NCI-H226 (cell line): ENCODE measurements around the gene DNAJB5.
A peak's percentile ranks its signal among the peaks of the same experiment; 100 is the strongest.
"Not testable (repeated sequence)": the region's sequence is repeated elsewhere in the genome, so short reads cannot be mapped to it uniquely, and the experiment has no call there.

Source experiments
- DNase-seq: peaks from one replicate; pipeline ENCODE4 v3.0.0-alpha.2; 2015

DNAJB5 gene

DNA sequence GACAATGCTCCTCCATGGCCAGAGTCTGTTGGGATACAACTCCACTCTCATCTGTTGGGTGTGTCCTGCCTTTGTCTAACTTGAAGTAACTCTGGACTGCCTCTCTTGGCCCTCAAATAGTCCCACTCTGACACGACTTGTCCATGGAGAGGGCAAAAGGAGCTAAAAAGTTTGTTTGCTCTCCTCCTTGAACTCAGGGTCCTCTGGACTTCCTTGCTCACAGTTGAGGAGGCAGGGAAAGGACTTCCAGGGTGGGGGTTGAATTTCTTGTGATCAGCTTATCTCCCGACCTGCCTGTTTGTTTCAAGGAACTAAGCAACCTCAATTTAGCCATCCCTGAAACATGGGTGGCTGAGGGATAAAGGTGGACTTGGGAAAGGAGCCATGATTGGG, 11.7 kb downstream of the DNAJB5 start:
- DNase-seq, result no peak

DNA sequence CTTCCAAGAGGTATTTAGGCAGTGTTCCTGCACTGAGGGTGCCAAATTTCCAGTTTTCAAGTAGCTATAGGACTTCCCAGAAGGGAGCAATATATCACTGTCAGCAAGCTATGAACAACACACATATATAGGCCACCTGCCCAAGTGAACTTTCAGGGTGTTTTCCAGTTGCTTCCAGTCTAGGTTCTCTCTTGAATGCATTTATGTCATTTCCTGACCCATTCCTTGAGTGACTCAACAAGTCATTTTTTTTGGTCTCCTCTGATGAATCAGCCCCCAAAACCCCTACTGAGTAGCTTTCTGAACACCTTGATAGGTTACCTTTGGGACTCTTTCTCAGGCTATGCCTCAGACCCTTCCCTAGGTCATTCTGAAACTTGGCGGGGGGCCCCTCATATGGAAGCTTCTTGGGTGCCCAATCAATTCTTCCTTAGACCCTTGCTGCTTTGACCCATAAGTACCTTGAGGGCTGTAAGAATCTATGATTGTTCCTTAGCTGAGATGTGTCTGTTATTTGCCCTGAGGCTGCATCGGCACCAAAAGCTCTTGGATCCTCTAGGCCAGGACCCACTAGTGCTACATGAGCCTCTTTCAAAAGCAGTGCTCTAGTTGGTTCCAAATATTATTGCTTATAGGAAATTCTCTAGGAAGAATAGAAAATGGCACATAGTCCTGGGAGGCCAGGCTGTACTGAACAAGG, 12.4 kb downstream of the DNAJB5 start:
- DNase-seq, result peak; percentile 63

DNA sequence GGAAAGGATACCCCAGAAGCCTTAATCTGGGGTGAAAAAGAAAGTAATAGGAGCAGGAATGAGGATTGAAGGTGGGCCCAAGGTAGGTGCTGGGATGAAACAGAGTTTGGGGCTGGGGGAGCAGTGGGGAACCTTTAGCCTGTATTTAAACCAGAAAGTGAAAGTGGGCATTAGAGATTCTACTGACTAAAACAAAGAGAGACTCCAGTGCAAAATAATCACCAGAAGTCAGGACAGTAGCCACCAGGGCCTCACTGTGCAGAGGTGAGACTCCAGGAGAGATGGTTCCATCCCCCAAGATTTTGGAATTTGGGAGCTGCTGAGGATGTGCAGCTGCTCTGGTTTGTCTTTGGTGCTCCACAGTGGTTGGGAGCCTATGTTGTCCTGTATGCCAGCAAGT, 13.1 kb downstream of the DNAJB5 start:
- no peak for DNase-seq

DNA sequence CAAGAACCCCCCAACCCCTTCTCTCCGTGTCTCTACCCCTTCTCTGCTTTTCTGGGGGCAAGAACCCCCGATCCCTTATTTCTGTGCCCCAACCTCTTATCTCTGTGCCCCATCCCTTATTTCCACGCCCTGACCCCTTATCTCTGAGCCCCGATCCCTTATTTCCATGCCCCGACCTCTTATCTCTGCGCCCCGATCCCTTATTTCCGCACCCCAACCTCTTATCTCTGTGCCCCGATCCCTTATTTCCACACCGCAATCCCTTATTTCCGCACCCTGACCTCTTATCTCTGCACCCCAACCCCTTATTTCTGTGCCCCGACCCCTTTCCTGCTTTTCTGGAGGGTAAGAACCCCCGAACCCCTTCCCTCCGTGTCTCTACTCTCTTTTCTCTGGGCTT, 14.8 kb downstream of the DNAJB5 start:
- DNase-seq, result not testable (repeated sequence)

DNA sequence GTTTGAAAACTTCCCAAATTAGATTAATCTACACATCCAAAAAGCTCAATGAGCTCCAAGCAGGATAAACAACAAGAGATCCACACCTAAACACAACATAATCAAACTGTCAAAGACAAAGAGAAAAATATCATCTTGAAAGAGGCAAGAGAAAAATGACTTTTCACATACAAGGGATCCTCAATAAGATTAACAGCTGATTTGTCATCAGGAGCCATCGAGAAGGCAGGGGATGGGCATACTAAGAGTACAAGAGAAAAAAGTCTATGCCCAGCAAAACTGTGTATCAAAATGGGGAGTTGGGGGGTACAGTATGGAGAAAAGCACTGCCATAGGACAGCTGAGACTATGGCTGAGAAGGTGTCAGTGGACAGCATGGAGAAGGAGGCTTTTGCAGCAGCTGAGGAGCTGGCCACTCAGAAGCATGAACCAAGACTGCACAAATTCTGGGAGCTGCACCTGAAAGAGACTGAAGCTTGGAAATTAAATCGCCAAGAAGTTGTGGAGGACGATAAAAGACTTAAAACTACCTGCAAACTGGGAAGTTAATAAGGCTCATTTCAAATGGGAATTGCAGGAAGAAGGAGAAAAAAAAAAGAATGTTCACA, 20.9 kb downstream of the DNAJB5 start:
- no peak for DNase-seq

DNA sequence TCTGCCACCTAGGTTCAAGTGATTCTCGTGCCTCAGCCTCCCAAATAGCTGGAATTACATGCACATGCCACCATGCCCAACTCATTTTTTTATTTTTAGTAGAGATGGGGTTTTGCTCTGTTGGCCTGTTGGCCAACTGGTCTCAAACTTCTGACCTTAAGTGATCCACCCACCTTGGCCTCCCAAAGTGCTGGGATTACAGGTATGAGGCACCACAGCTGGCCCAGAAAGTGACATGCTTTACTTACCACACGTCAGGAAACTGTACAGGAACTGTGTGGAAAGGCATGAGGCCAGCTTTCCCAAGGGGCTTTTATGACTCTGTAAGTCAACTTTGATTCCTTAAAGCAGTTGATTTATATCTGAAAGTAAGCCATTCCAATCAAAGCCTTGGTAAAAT, 25.0 kb downstream of the DNAJB5 start:
- DNase-seq, result no peak

DNA sequence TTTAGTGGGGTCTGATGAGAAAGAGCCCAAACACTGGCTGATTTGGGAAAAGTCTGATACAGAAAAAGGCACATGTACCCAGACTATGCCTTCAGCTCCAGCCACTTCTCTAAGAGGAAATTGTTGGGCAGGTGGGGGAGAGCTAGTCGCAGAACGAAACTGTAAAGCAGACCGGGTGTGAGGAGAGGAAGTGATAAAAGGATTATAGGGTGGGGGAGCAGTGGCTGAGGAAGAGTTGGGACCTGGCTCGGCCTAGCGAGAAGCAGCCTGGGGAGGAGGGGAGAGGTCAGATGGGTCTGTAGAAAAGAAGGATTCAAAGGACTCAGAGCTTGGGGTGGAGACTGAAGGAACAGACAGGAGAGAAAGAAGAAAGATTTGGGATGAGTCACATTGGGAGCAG, 33.9 kb downstream of the DNAJB5 start:
- not testable (repeated sequence) for DNase-seq

DNA sequence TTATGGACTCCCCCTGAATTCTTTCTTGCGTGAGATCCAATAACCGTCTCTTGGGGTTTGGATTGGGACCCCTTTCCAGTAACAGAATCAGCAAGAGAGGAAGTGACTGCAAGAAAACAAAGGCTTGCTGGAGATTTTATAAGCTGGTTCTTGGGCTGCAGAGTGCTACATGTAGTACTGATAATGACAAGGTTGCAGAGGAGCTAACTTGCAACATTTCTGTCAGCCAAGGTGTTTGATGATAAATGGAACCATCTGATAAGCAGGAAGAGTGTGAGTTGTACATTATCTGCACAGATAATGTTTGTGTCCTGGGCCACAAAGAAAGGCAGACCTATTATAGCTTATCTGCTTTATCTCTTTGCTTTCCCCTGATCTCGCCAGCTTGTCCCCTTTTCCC, 37.1 kb downstream of the DNAJB5 start:
- DNase-seq, result no peak

DNA sequence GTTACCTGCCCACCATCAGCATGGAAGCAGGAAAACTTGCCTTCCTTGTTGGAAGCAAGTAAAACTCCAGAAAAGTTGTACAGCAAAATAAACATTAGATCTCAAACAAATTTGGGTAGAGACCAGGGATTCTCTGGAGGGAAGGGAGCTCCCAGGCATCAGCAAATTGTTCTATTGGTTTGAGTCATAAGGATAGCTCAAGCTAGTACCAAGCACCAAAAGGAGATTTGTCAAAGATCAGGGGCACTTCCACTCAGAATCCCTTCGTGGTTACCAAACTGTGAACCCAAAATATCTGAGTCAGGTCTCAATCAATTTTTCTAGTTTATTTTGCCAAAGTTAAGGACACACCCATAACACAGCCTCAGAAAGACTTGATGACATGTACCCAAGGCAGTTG, 37.8 kb downstream of the DNAJB5 start:
- DNase-seq, result peak; percentile 28

DNA sequence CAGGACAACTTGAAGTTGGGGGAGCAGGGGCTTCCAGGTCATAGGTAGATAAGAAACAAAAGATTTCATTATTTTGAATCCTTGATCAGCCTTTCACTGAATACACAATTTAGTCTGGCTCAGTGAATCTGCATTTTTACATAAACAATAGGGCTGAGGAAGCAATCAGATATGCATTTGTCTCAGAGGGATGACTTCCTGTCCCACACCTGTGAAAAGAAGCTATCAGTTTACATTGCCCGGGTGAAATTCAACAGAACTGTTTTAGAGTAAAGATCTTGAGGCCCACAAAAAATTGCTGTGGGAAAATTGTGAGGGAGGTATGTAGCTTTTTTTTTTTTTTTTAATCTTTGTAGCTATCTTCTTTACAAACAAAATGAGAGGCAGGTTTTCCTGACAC, 38.3 kb downstream of the DNAJB5 start:
- DNase-seq, result no peak

DNA sequence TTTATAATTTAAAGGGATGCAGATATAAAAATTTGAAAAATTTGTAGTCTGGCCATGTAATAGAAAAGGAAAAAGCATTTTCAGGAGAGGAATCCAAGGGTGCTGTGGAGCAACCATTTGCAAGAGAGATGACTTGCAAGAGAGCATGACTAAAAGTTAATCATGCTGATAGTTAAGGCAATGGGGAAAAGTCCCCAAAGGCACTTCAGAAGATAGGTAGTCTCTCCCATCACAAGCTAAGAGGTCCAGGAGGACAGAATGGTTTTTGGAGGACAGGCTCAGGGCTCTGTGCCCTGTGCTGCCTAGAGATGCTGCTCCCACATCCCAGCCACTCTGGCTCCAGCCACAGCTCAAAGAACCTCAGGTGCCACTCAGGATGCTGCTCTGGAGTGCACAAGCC, 38.8 kb downstream of the DNAJB5 start:
- no peak for DNase-seq

DNA sequence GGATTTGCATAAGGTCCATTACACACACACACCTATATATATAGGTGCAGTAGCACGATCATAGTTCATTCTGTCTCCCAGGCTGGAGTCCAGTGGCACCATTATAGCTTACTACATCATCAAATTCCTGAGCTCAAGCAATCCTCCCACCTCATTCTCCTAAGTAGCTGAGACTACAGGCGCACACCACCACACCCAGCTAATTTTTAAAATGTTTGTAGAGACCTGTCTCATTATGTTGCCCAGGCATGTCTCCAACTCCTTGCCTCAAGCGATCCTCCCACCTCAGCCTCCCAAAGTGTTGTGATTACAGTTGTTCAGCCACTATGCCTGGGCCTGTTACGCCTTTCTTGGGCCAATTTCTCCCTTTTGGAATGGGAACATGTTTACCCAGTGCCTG, 39.7 kb downstream of the DNAJB5 start:
- DNase-seq, result peak; percentile 22

DNA sequence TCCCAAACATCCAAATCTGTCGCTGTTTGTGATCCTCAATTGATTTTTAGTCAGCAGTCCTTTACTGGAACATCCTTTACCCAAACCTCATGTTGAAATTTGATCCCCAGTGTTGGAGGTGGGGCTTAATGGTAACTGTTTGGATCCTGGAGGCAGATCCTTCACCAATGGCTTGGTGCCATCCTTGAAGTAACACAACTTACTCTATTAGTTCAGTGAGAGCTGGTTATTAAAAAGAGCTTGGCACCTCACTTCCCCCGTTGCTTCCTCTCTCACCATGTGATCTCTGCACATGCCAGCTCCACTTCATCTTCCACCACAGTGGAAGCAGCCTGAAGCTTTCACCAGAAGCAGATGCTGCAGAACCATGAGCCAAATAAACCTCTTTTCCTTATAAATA, 40.3 kb downstream of the DNAJB5 start:
- no peak for DNase-seq

DNA sequence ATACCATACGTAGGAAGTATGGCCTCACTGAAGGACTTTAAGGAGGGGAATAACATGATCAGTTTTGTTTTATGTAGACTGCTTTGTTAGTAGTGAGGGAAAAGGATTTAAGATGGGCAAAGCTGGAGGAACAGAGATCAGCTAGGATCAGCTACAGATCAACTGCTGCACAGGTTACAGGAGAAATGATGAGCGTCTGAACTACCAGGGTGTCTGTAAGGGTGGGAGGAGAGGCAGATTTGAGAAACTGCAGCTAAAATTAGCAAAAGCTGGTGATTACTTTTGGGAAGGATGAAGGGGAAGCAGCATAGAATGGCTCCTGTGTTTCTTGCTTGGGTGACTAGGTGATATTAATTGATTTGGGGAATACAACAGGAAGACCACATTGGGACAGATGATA, 43.6 kb downstream of the DNAJB5 start:
- no peak for DNase-seq

DNA sequence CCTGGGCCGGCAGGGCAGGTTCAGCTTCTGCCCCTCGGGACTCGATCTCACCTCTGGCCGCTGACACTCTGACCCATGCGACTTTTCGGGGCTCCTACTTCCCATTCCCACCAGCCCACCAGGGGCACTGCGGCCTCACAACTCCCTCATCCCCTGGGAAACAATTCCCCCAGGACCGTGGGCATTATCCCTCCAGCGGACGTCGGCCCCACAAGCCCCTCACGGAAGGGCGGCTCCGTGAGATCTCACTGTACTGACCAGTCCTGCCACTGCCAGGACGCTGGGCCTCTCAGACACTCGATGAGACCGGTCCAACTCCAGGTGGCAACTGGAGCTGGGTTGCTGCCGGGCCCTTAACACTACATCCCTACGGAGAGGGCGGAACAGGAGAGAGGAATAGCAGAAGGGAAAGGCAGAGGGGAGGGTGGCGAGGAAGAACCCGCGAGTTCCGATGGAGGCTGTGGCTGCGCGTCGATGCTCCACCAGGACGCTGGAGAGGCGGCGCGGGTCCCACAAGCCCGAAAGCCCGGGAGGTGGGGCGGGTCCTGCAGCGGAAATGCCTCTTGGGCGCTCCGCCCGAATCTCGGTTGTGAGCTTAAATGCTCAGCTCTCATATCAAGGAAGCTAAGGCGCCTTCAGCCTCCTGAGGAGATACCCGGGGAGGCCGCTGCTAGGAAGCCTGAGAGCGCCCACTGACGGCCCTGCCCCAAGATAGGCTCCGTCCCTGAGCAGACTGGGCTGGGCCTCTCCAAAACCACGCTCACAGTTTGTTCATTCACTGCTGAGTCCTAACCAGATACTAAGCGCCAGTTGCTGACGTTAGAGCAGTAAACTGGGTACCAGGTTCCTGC, 46.5 kb downstream of the DNAJB5 start:
- DNase-seq, result no peak

DNA sequence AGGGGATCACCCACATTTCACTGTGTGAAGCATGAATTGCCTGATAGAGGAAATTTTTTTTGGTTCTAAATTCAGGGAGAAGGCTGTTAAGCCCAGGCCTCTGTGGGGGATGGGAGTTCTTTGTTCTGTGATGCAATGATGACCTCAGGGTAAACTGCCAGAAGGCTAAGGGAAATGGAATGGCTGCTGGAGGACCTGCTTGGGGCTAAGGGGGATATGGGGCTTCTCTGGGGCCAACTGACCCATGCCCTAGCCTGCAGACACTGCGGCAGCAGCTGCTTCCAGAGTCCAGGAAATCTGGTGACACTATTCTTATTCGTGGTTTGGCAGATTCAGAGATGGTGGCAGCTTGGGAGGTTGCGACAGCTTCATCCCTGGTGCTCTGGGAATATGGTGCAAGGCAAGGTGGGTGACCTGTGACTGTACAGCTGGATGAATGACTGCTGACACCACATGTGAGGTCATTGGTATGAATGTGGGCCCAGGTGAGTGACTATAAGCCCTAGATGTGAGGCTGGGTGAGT, 52.6 kb downstream of the DNAJB5 start:
- DNase-seq, result peak; percentile 53

DNA sequence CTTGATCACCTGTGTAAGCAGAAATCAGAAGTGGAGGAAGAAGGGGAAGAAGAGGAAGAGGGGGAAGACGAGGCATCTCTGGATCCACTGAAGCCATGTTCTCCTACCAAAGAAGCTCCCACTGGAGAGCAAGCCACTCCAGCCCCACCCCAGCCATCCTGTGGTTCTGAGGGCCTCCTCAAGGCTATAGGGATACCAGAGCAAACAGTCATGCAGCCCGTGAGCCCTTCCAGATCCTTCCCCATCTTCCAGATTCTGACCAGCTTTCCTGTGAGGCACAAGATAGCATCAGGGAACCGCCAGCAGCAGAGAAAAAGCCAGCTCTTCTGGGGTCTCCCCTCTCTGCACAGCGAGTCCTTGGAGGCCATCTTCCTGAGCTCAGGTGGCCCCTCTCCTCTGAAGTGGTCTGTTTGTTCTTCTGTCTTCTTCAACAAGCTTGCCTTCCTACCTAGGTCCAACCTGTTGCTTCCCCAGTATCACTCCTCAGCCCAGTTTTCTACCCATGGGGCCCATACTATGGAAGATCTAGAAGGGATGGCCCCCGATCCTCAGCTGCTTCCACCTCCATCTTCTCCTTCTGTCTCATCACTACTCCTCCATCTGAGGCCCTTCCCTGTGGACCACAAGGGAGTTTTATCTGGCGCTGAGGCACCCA, 53.5 kb downstream of the DNAJB5 start:
- DNase-seq, result no peak

DNA sequence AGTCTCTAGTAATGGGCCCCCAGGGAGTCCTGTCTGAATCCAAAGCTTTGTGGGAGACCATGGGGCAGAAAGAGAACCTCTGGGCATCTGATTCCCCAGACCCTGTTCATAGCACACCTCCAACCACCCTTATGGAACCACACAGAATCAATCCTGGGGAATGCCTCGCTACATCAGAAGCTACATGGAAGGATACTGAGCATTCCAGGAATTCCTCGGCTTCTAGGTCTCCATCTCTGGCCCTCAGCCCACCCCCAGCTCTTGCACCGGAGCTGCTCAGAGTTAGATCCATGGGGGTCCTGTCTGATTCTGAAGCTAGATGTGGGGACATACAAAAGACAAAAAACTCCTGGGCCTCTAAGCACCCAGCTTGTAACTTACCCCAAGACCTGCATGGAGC, 54.5 kb downstream of the DNAJB5 start:
- no peak for DNase-seq
